GM12874 (cell line): ENCODE results near the gene ETV6.

Experiments used
- TF ChIP-seq, protein P1 (sequence below): IDR thresholded peaks from 2 replicates; pipeline ENCODE4 v1.5.1; 2011; ENCODE audit warnings: low read depth, mild to moderate bottlenecking, control low read depth, low read length, moderate library complexity; ENCODE audit not compliant: insufficient read depth

Gene ETV6

DNA sequence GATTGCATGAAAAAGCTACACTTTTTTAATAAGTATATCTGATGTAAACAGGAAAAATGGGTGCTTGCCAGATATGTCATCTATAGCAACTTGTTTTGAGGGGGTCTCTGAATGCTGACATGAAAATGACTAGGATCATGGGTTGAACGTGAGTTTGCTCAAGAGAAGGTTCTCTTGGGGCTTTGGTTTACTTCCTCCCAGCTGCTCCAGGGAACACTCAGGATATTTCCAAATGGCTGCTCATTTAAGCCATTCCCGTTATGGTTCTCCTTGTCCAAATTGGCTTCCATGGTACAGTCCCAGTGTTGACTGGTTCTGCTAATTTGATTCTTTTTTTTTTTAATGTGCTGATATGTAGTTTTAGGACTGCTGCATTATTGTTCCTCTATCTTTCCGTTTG lies 118.3 kb downstream of the ETV6 start:
- TF ChIP-seq, protein P1, sequence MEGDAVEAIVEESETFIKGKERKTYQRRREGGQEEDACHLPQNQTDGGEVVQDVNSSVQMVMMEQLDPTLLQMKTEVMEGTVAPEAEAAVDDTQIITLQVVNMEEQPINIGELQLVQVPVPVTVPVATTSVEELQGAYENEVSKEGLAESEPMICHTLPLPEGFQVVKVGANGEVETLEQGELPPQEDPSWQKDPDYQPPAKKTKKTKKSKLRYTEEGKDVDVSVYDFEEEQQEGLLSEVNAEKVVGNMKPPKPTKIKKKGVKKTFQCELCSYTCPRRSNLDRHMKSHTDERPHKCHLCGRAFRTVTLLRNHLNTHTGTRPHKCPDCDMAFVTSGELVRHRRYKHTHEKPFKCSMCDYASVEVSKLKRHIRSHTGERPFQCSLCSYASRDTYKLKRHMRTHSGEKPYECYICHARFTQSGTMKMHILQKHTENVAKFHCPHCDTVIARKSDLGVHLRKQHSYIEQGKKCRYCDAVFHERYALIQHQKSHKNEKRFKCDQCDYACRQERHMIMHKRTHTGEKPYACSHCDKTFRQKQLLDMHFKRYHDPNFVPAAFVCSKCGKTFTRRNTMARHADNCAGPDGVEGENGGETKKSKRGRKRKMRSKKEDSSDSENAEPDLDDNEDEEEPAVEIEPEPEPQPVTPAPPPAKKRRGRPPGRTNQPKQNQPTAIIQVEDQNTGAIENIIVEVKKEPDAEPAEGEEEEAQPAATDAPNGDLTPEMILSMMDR: no peak

DNA sequence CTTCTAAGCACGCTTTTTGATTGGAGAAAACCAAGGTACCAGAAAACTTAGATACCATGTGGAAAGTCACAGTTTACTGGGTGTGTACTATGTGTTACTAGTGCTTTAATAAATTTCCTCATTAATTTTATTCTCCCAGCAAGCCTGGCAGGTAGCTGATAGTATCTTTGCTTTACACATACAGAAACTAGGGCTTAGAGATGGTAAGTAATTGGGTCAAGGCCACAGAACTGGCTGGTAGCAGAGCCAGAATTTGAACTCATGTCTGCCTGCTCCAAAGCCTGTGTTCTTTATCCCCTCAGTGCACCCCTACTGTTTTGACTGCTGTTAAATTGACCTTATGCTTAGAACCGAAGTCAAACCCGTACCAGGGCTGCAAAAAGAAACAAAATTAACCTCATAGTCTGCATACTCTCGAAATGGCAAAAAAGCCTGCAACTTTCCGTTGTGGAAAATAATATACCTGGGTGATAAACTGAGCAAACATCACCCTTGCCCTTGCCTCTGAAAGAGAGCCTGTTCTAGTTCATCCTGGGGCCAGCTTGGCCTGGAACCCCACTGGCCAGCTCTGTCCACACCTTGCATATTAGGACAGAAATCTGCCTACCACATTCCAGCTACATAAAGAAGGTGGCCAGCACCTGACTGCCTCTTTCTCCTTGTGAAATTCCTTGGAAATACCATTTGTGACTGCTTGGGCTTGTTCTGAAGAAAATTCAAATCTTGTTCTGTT lies 118.9 kb downstream of the ETV6 start:
- TF ChIP-seq, protein P1: no peak

DNA sequence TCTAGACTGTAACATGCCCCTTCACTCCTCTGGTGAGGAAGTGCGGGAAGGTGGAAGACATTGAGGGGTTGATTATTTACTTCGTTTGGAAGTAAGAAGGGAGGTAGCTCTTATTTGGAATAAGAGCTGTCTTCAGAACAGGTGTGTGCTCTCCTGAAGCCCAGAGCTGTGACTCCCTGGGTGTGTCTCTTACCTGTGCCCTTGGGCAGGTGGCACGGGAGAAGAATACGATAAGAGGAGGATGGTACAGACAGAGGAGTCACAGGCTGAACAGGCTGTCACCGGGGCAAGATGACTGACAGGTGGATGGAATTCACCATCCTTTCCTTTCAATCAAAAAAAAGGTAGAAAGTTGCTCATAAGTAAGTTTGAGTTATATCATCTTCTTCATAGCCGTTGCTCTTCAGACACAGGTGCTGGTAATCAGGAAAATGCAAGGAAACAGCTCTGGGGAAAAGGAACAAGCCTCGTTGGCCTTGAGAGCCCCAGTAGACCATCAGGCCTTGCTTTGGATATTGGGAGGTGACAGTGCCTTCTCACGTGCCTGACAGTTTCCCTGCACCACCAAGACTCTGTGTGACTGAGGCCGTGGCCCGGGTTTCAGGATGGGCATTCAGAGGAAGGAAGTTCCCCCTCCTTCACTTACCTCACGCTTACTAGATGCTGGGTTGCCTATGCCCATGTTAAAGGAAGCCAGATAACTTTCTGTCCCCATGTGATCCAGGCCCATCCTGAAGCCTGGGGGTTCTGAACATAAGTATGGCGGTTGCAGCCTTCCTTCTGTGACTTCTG lies 120.4 kb downstream of the ETV6 start:
- TF ChIP-seq, protein P1: no peak

DNA sequence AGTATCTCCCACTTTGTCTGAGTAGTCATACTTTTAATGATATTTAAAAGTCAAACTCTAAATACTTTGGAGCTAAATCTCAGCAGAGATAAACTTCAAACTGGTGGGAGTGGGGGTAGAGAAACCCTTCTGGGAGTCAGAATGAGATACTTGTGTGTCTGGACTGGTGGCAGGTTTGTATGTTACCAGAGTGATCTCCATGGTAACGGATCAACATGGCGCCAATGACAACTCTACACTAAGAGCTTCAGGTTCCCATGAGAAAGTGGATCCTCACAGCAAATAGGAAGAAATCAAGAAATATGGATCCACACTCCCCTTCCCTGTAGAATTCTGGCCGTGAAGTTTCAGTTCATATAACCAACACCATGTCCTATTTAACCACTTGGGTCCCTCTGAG lies 121.9 kb downstream of the ETV6 start:
- TF ChIP-seq, protein P1: no peak

DNA sequence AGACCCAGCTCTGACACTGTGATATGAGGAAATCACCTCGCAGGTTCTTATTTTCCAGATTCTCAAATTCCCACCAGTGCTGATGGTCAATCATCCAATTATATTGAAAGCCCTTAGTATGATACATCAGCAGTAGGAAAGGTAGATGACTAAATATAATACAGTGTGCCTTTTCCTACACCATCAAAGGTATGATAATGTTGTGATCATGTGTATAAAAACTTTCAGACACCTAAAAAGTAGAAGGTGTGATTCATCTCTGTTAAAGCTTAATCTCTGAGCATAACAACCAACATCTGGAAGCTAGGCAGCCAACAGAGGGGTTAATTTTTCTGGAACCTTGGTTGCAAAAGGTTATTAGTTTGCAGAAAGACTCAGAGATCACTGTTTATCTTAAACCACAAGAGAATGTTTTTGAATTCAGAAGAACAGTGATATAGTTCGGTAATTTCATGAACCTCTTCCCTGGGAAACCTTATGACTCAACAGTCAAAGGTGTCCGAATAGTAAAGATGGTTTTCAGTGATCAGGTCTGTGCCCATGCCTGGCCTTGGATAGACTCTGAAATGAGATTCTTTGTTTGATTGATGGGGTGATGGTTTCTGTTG lies 122.5 kb downstream of the ETV6 start:
- TF ChIP-seq, protein P1: no peak

DNA sequence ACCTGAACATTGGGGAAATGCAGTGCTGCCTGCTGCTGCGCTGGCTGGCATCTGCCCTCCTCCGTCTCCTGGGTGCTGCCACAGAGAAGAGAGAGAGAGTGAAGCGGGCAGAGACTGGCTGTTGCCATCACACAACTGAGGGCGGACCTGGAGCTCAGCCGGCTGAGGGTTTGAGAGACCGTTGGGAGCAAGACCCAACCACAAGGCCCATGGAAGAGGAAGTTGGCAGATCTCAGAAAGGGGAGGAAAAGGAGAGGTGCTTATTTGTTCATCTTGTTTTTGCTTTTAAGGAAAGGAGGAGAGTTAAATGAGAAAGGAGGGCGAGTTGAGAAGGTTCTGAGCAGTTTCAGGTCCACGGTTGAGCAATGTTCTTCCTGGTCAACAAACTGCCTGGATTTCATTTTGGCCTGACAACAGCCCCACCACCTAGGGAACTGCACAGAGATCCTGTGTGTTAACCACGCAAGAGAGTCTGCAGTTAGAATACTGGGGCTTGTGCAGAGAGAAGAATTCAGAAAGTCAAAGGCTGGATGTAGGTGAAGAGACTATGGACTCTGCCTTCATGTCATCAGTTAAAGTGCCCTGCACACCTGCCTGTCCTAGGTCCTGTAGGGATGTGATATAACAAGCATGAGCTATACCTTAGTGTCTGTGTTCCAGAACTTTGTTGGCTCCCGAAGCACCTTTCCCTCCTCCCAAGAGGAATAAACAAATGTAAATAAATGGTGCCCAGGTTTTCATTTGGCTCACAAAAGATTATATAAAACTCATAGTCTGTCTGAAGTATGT lies 124.6 kb downstream of the ETV6 start:
- TF ChIP-seq, protein P1: no peak

DNA sequence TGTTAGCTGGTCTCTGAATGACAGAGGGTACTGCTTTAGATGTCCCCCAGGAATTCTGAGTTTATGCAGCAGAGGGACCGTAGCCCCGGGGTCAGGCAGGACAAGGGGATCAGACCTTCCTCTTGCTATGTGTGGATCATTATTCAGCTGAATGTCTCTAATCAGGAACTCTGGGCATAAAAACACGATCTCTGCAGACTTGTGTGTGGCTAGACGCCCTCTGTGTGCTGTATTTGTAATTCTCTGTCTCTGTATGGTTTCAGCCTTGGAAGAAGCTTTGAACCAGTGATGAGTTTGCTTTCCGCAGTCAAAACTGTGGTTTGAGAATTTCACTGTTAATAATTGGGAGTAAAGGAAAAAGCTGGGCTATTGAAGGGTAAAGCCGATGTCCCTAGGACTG lies 125.3 kb downstream of the ETV6 start:
- TF ChIP-seq, protein P1: no peak
